ENCODE measurements around the gene ACTL10.
"Not testable (repeated sequence)": the region's sequence is repeated elsewhere in the genome, so short reads cannot be mapped to it uniquely, and the experiment has no call there.

Gene ACTL10

GRCh38 chr20:33679758-33680485 lies 13.2 kb downstream of the ACTL10 start:
- no peak for DNase-seq

GRCh38 chr20:33680686-33681085 lies 13.9 kb downstream of the ACTL10 start:
- no peak for DNase-seq

GRCh38 chr20:33681288-33681687 lies 14.5 kb downstream of the ACTL10 start:
- DNase-seq = no peak

- DNase-seq = no peak
Measured at GRCh38 chr20:33681728-33682353, 15.1 kb downstream of the ACTL10 start.

GRCh38 chr20:33684533-33685327 lies 18.0 kb downstream of the ACTL10 start:
- no peak for DNase-seq

- peak; percentile 64 for DNase-seq
Measured at GRCh38 chr20:33685328-33686099, 18.8 kb downstream of the ACTL10 start.

- DNase-seq = peak; percentile 95
Measured at GRCh38 chr20:33686100-33686983, 19.6 kb downstream of the ACTL10 start, which contains the start of gene E2F1. Gene E2F1, minus strand, starts transcription at chr20:33686385. Its CDS starts 121 bp downstream, at chr20:33686264.

- no peak for DNase-seq
Measured at GRCh38 chr20:33686984-33687366, 20.2 kb downstream of the ACTL10 start.

- DNase-seq = no peak
Measured at GRCh38 chr20:33687370-33687915, 20.7 kb downstream of the ACTL10 start.

GRCh38 chr20:33687993-33688937 lies 21.5 kb downstream of the ACTL10 start:
- no peak for DNase-seq

GRCh38 chr20:33688938-33689424 lies 22.2 kb downstream of the ACTL10 start:
- no peak for DNase-seq

GRCh38 chr20:33689493-33689892 lies 22.8 kb downstream of the ACTL10 start:
- DNase-seq = no peak

- DNase-seq = peak; percentile 50
Measured at GRCh38 chr20:33689973-33690372, 23.2 kb downstream of the ACTL10 start.

GRCh38 chr20:33693289-33693688 lies 26.5 kb downstream of the ACTL10 start:
- no peak for DNase-seq

GRCh38 chr20:33693741-33694638 lies 27.2 kb downstream of the ACTL10 start:
- DNase-seq = no peak

- no peak for DNase-seq
Measured at GRCh38 chr20:33694639-33695012, 27.9 kb downstream of the ACTL10 start.

GRCh38 chr20:33696448-33696847 lies 29.7 kb downstream of the ACTL10 start:
- DNase-seq = no peak

GRCh38 chr20:33697129-33697528 lies 30.4 kb downstream of the ACTL10 start:
- no peak for DNase-seq

- DNase-seq = not testable (repeated sequence)
Measured at GRCh38 chr20:33698966-33699365, 32.2 kb downstream of the ACTL10 start.
